CD4-positive, alpha-beta T cell treated with Interleukin-2 at 100 ng/mL for 4 hours (primary cell): ENCODE results near the gene CHGA.

ENCODE experiments used
- DNase-seq: peaks from one replicate; pipeline ENCODE4 v3.0.0-alpha.2; 2020; ENCODE audit warnings: low spot score

CHGA gene

DNA sequence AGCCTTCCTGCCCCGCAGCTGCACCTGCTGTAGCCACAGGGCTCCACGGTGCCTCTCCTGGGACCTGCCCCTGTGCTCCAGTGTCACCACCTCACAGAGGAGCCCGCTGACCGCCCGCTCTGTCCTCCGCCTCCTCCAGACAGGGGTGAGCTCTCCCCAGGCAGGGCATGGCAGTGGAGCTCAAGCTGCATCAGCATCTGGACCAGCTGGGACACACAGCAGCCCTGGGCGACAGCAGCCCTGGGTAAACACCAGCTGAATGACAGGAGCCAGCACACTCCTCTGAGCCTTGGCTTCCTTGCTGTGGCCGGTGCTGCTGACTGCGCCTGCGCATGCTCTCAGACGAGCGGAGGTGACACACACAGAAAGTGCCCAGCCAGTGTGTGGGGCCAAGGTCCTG is 22.0 kb downstream of the CHGA start:
- no peak for DNase-seq

DNA sequence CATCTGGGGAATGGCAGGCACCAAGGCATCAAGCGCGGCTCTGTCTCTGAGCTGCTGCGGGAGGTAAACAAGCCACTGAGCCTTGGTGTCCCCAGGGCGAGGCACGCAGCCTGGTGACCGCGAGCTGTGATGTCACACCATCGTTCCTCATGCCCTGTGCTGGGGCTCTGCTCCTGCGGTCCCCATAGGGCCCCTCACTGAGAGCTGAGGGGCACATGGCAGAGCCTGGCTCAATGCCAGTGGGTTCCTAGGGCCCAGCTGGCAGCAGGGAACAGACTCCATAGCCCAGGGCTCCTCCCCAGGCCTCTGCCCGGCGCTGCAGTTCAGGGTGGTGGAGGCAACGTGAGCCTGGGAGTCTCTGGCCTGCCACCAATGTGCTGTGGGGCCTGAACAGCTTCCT is 22.6 kb downstream of the CHGA start:
- no peak for DNase-seq

DNA sequence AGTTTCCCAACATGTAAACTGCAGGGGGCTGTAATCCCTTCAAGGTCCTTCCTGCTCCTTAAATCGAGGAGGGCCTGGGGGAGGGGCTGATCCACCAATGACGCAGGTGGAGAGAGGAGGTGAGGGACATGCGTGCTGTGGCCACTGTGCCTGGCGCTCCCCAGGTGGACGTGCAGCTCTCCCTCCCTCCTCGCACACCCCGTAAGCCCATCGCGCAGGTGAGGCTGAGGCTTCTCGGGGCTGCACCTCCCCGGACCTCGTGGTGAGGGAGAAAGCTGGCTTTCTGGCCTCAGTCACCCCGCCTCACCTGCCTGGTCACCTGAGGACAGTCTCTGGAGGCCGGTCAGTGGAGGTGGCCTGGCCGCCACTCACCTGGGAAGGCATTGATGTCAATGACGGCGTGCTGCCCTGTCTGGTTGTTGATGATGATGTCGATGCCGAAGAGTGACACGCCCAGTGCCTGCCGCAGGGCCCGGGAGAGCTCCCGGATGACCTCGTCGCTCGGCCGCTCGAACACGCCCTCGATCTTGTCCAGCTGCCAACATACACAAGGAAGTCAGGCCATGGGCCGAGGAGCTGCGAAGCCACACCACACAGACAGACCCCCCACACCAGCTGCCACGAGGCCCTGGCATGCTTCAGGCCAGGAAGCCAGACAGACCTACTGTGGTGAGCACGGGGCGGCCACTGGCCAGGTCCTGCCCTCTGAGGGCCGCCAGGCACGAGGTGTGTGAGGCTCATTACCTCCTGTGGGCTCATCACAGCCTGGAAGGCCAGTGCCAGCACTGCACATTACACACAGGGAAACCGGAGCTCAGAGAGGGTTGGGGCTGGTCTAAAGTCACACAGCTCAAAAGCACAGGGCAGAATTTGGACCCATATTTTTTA is 23.3 kb downstream of the CHGA start:
- DNase-seq = no peak

DNA sequence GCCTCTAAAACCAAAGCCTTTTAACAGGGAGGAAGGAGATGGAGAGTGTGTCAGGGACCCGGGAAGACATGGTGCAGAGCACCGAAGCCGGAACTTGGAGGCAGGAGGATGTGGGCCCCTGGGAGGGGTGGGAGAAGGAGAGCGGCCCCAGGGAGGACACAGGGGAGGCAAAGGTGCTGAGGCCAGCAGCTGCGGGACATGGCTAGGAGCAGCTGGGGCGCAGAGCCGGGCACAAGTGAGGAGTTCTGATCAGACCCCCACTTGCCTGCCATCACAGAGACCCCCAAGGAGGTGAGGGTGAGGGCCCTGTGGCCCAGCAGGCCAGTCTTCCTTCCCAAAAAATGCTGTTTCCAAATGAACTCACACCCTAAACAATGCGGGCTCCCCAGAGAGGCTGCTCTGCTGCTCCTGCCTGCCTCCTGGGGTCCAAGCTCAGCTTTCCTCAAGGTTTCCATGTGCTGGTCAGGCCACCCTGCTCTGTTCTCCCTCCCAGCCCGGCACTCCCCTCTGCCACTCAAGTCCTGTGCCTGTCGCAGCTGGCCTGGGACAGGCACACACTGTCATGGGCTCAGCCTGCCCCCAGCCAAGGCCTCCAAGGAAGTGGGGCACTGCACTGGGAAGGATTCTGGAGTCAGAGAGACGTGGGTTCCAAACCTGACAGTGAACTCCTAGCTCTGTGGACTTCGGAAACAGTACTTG is 24.0 kb downstream of the CHGA start:
- DNase-seq = no peak

DNA sequence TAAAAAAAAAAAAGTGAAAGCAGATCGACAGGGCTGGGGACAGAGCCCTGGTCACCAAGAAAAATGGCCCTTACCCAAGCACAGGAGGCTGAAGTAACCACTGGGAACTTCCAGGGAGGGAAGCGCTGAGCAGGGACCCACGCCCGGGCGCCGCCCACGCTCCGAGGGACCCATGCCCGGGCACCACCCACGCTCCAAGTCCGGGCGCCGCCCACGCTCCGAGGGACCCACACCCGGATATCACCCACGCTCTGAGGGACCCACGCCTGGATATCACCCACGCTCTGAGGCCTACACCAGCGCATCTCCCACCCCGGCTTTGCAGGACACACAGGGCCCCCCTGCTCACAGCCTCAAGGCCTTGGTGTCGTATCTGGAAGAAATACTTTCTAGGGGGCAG is 25.7 kb downstream of the CHGA start:
- DNase-seq = no peak

DNA sequence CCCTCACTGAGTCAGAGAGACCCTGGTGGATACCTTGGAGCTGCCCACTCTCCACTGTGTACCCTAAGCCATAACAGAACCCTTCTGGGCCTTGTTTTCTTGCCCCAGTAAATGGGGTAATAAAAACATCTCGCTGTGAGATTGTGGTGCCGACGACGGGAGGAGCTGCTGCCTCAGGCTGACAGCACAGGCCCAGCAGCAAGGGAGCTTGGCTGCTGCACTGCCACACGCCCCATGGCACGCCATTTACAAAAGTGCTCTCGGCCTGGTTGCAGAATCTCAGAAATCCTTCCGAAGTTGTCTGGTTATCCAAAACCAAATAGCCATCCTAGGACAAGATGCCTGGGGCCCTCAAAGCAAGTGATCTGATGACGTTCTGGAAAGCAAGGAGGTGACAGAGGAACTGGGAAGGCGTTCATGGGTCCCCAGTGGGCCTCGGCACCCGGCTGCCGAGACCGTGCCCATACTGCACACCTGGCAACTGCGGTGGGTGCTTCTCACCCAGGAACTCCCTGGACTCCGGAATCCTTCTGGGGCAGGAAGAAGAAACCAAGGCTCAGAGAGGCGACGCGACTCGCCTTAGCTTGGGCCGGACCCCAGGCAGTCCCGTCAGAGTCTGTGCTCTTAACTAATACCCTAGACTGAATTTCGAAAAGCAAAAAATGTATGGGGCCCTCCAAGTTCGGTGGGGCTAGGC is 26.7 kb downstream of the CHGA start:
- DNase-seq = no peak

DNA sequence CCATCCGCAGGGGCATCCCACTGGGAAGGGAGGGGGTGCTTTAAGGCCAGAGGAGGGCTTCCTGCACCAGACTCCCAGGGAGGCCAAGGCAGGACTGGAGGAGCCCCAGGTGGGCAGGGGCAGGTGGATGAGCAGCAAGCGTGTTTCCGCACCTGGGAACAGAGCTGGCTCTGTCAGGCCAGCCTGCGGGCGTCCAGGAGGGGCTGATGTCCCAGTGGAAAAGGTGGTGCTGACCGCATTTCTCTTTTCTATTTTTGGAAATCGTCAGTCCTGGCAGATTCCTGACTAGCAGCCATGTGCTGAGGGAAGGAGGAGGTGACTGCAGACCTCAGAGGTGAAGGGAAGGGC is 27.2 kb downstream of the CHGA start:
- no peak for DNase-seq

DNA sequence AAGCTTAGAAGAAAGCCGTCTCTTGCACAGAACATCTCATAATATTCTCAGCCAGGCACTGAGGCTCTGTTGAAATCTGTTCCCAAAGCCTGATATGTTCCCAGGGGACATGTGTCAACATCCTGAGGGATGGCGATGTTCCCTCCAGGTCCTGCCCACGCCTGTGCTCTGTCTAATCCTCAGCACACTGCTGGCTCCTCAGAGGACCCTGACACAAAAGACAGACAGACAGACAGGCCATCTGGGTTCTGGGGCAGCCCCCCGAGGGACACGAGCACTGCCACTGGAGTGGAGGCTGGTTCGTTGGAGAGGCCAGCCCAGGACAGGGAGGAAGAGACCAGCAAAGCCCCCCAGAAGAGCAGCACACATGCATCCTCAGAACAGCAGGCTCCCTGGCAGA is 27.8 kb downstream of the CHGA start:
- no peak for DNase-seq

DNA sequence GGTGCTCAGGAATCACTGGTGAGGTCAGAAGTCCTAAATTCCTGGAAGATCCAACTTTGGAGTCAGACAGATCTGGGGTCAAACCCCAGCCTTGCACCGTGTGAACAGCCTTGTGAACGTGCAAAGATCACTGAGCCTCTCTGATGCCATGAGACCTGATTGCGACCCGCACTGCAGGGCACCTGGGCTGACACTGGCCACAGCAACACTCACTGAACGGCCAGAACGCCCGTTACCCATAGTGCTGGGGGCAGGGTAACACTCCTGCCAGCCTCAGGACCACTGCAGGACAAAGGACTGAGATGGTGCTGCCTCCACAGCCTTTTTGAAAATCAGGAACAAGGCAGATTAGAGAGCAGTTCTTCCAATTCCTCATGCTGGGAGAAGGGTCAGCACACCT is 28.3 kb downstream of the CHGA start:
- DNase-seq = no peak

DNA sequence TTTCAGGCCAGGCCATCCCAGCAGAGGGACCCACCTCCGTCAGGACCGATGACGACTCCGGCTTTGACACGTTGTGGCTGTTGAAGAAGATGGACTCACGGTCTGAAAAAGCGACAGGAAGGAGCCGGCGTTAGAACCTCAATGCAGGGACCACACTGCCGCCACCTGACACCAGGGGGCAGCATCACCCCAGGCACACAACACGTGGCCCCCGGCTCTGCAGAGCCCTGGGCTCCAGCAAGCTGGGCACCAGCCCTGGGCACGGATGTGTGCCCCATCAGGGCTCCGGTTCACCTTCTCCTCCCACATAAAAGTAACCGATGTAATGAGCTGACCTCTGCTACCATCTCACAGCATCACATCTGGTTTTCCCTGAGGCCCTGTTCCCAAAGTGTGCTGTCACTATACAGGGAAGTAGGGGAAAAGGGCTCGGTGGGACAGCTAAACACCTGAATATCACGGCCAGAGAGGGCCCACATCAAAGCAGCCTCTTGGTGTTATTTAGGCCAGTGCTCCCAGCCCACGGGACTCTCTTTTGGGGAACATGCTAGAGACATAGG is 29.0 kb downstream of the CHGA start:
- DNase-seq = peak; percentile 78

DNA sequence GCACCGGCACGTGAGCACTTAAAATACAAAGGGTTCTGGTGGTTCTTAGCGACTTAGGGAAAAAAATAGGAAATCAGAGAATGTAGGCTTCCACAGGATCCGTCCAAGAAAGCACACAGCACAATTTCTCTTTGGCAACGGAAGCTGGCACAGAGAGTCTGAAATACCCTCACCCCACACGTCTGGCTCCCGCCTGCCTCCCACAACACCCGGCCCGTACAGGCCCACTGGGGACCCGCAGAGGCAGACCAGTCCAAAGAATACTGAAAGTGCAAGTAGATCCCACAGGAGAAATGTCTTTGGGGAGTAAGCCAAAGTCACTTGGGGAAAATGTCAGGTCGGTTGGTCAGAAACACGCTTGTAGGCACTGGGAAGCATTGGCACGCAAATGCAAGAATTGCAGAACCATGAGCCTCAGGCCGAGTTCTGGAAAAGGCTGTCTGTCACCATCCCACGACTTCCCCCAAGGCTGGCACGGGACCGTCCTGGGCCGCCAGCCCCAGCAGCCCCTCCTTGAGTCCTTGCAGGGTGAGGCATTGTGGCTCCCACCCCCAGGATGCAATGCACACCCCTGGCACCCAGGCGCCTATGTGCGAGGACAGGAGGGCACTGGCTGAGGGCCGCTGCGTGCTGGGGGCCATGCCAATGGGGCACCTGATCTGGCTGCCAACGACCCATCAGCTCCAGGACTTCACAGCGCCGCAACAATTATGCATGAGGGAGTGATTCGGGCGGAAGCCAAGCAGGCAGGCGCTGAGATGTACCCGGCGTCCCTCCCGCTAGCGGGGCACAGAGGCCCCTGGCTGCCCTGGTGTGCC is 29.7 kb downstream of the CHGA start:
- no peak for DNase-seq

DNA sequence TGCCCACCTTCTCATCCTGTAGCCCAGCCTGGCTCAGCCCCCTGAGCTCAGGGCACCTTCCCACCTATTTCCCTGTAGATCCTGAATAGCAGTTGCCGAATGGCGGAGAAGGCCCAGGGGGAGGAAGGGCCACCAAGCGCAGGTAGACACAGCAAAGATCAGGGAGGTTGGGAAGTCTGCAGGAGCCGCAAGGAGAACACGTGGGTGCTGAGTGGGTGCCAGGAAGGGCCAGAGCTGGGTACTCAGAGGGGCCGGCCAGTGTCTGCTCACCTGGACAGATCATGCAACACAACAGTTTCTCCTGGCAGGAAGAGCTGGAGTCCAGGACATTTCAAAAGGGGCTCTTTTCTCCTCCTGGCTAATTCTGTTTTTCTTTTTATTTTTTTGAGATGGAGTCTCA is 30.6 kb downstream of the CHGA start:
- DNase-seq = no peak

DNA sequence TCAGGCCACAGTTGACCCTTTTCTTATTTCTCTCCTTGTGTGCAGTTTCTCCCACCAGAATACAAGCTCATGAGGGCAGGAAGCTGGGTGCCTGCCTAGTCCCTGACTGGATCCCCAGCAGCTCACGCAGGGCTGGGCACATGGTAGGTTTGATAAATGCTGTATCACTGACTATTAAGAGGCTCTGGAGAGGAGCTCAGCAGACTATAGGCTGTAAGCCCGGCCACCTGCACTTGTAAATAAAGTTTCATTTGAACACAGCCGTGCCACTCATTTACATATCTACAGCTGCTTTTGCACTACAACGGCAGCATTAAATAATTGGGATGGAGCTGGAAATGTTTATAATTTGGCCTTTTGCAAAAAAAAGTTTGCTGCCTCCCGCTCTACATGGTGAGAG is 32.0 kb downstream of the CHGA start:
- no peak for DNase-seq

DNA sequence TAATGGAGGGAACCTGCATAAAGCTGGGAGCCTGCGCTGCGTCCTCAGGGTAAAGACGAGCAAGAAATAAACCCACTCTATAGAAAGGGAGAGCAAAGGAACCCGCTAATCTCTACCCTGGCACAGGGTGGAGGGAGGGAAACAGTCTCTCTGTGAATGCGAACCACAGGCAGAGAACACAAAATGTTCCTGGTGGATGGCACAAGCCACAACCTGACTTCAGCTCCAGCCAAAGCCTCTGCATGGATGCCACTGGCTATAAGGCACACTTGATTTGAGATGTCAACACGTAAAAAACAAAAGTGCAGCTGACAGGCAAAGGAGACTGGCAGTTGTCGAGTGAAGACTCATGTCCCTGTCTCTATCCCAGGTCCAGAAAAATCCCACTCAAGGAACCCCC is 32.4 kb downstream of the CHGA start:
- no peak for DNase-seq

DNA sequence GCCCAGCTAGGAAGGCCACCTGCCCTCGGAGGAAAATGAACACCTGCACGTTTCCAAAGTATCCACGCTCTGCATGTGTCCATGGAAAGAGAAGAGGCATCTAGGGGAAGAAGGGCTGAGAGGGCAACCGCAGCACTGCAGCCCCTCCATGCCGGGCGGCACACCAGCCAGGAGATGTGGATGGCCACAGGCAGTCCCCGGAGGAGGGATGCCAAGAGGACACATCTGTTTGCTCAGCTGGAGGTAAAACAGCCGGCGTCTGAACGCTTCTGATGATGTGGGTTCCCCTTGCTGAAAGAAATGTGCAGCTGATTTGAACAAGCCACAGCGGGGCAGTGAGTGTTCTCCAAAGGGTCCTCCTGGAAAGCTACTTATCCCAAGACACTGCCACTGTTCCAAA is 34.0 kb downstream of the CHGA start:
- DNase-seq = no peak

DNA sequence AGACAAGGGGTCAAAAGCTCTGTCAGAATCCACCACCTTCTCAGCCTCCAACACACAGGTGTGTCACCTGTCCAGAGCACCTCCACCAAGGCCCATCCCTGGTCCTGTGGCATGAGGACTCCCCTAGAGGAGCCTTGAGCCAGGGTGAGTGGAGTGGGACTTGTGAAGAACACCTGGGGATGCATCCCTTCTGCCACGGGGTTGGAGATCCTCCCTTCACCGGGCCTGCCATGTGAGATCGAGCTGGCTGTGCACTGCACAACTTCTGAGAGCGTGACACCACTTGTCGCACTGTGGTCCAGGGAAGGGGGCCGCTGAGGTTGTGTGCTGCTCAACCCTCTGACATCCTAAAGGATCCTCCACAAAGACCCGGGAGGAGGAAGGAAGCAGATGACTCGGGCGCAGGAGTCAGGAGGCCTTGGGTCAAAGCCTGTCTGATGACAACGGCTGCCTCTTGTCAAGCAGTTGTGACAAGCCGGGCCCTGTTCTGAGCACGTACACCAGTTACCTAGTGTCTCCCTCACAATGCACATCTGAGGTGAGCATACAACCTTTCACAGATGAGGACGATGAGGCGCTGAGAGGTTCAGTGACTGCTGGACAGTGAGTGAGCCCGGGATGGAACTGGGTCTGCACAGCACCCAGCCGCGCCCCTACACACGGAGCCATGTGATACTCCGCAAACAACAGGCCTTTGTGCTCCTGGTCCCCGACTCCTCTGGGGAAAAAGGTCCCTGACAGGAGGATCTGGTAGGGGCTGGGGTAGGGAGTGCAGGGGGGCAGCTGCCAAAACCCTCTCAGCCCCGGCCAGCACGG is 35.6 kb downstream of the CHGA start:
- no peak for DNase-seq

DNA sequence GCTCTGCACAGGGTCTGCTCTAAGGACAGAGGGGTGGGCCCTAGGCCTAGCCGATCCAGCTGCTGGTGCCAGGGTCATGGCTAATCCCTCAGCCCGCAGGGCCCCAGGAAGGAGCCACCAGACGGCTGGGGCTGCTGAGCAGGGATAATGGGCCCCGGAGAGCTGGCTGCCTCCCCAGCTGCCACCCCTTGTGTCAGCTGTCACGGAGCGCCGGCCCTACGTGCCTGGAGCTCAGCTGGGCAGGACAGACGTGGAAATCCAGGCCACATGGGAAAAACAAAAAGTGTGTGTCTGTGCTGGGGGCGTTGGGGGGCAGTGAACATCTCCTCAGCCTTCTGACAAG is 36.2 kb downstream of the CHGA start:
- DNase-seq = no peak

DNA sequence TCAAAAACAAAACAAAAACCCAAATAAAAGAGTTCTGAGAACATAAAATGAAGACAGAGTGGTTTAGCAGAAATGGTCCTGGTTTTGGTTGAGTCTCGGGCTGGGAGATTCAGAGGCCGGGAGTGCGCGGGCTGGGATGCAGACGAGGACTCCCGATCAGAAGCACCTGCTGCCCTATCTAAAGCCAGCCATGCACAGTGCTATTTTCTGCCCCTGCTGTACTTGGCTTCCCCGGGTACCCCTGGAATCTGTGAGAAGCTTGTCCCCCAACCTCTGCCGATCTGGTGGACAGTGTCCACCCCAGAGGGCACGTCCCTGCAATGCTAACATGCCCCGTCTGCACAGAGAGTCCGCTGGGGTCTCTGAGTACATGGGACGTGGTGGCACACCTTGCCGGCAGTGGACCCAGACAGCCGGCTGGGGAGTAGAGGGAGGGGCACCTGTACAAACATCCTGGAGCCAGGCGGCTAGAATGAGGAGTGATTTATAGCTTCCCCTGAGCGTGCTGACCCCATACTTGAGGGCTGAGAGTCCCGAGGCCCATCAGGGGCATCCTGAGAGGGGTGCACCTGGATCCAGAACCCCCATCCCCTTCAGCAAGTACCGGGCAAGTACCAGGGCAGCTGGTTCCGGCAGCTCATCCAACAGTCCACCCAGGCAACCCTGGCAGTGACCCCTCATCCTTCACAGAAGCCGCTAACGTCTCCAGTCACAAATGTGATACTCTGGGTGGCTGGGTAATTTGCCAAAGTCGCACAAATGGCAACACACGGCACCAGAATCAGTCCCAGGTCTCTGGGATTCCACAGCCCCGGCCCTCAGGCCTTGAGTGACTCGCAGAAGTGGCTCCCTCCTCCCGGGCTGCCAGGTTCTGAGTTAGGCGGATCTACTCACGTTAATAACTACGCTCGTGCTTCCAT is 37.1 kb downstream of the CHGA start:
- DNase-seq = no peak

DNA sequence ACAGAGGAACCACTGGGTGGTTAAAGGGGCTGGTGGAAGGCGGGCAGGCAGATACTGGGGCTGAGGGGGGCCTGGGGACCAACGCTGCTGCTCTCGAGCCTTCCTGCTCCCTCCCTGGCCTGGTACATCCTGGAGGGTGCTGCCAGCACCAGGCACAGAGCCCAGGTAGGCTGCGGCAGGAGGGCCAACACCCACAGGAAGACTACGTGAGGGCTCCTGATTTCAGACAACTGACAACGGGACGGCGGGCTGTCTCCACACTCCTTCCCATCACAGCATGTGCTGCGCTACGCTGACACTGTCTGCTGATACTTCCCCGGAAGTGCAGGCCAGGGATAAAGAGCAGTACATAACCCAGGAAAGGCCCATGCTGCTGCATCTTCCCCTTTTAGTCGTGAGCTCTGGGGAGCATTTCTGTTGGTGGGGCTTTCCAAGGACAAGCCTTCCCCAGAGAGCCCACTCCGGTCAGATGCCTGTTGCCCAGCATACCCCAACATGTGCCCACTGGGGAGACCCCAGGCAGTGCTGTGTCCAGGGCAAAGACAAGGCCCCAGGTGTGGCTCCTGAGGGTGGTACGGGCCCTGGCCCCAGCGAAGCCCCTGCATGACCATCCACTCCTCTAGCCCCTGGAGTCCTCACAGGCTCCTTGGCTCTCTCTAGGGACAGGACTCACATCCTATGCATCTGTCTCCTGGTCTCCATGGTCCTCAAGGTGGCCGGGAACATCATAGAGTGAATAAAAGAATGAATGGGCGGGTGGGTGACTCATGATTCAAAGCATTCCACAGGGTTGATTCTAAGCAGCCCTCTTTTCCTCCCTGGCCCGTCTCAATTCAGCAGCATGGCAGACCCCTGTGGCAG is 38.0 kb downstream of the CHGA start:
- no peak for DNase-seq
